K562 (cell line): Measurements from ENCODE around the gene HHIPL1. TPM values are rescaled to one million over a fixed set of nuclear protein-coding genes. Genes with fewer than 3 reads are reported as not detected.

Experiments
- ATAC-seq: fragments of 200-7000 bp; cut with Tn5 transposase; 3 replicates; pipeline ENCODE4 v1.9.1; 2020; ENCODE audit warnings: moderate library complexity
- BruUV-seq: library from RNA; stranded (reverse); fragments of 400-500 nt; replicated peaks from 2 replicates; lab custom pipeline; 2021; lab: Mats Ljungman, UMichigan
- CTCF ChIA-PET: fragments of 300-600 bp; formaldehyde crosslinking; extraction: SDS; loops from one replicate; lab custom pipeline; 2021; ENCODE audit warnings: low intra/inter-chr PET ratio; lab: Yijun Ruan, JAX
- POLR2A ChIA-PET: fragments of 300-600, 350-650 bp; sonication (Branson Sonifier 250); formaldehyde crosslinking; extraction: SDS; loops from one replicate; lab custom pipeline; 2021; ENCODE audit warnings: antibody characterized with exemption, inconsistent platforms; lab: Yijun Ruan, JAX
- DNase-seq, 4 experiments: peaks; one replicate each; pipeline versions ENCODE4 v3.0.0 to v3.0.0-alpha.2; 2011 to 2018; ENCODE audit warnings: low spot score in 3 of 4, mixed read lengths in 3 of 4; ENCODE audit errors: extremely low read depth in 1 of 4
- FAIRE-seq: peaks from 2 replicates; lab custom pipeline; 2011; peaks lifted over from hg19 to GRCh38; lab: Jason Lieb, UNC
- H2AFZ ChIP-seq: 2 replicates; pipeline ENCODE4 v1.6.0; 2011; ENCODE audit warnings: low read depth, low read length, control low read depth, inconsistent platforms
- H3K27ac ChIP-seq: fragments of 200-600 bp; 3 replicates; pipeline ENCODE4 v1.8.0; 2011; ENCODE audit warnings: low read depth, mild to moderate bottlenecking, control low read depth, inconsistent platforms, low read length, moderate library complexity, mixed read lengths; ENCODE audit errors: extremely low read depth
- H3K27me3 ChIP-seq, 2 experiments: fragments of 300-600 bp in 1 of 2; 2 replicates in 1 of 2; 3 replicates in 1 of 2; pipeline versions ENCODE4 v1.6.0 to v1.8.0; 2011; ENCODE audit warnings: inconsistent platforms in 2 of 2, low read length in 2 of 2, mild to moderate bottlenecking in 1 of 2, mixed read lengths in 1 of 2, moderate library complexity in 1 of 2; ENCODE audit not compliant: control insufficient read depth in 2 of 2, insufficient read depth in 2 of 2
- H3K36me3 ChIP-seq: fragments of 300-600 bp; 3 replicates; pipeline ENCODE4 v1.8.0; 2011; ENCODE audit warnings: mild to moderate bottlenecking, low read length, inconsistent platforms; ENCODE audit not compliant: control insufficient read depth, insufficient read depth
- H3K4me1 ChIP-seq, 2 experiments: fragments of 200-600 bp in 1 of 2; replicated peaks in 1 of 2; 2 replicates in 1 of 2; 3 replicates in 1 of 2; pipeline versions ENCODE4 v1.5.1 to v1.8.0; 2011; ENCODE audit warnings: inconsistent platforms in 2 of 2, low read length in 2 of 2, mild to moderate bottlenecking in 1 of 2, mixed read lengths in 1 of 2, moderate library complexity in 1 of 2; ENCODE audit not compliant: control insufficient read depth in 2 of 2, insufficient read depth in 2 of 2
- H3K4me2 ChIP-seq: 2 replicates; pipeline ENCODE4 v1.6.1; 2011; ENCODE audit warnings: low read length, control low read depth, inconsistent platforms, mixed read lengths; ENCODE audit not compliant: insufficient read depth
- H3K4me3 ChIP-seq: fragments of 200-600 bp; sonication (generic), shearing (Covaris generic); 2 replicates; pipeline ENCODE4 v1.5.1; 2016; ENCODE audit warnings: control low read depth, inconsistent platforms
- H3K79me2 ChIP-seq: fragments of 200-600 bp; 3 replicates; pipeline ENCODE4 v1.8.0; 2011; ENCODE audit warnings: low read length, inconsistent platforms; ENCODE audit not compliant: control insufficient read depth, insufficient read depth
- H3K9ac ChIP-seq, 2 experiments: 2 replicates each; pipeline versions ENCODE4 v1.6.0 to v1.6.1; 2011; ENCODE audit warnings: low read depth in 2 of 2, low read length in 2 of 2, control low read depth in 1 of 2, inconsistent platforms in 1 of 2, mild to moderate bottlenecking in 1 of 2, mixed read lengths in 1 of 2; ENCODE audit not compliant: insufficient read depth in 1 of 2
- H3K9me1 ChIP-seq: one replicate; pipeline ENCODE4 v1.6.0; 2011; ENCODE audit warnings: inconsistent platforms, mild to moderate bottlenecking, low read length, moderate library complexity; ENCODE audit not compliant: control insufficient read depth, insufficient read depth
- H3K9me3 ChIP-seq: replicated peaks from 2 replicates; pipeline ENCODE4 v1.5.1; 2011; ENCODE audit warnings: low read depth, low read length, inconsistent platforms; ENCODE audit not compliant: control insufficient read depth, insufficient read depth
- H4K20me1 ChIP-seq: replicated peaks from 2 replicates; pipeline ENCODE4 v1.6.1; 2011; ENCODE audit warnings: low read length, inconsistent platforms, mixed read lengths; ENCODE audit not compliant: control insufficient read depth, insufficient read depth
- ARID3A ChIP-seq: IDR thresholded peaks from 2 replicates; pipeline ENCODE4 v1.6.1; 2012; ENCODE audit warnings: low read depth, low read length, improper control_type of control experiment, borderline replicate concordance
- CBX5 ChIP-seq: IDR thresholded peaks from 2 replicates; pipeline ENCODE4 v1.6.1; 2014; ENCODE audit warnings: low read depth, borderline replicate concordance
- CBX8 ChIP-seq: fragments of 200-600 bp; sonication (generic); IDR thresholded peaks from 2 replicates; pipeline ENCODE4 v1.6.1; 2012; ENCODE audit warnings: borderline replicate concordance, mixed run types, low read depth, mild to moderate bottlenecking, moderate library complexity, mixed read lengths, low read length, control low read depth, inconsistent platforms; ENCODE audit not compliant: poor library complexity, severe bottlenecking; ENCODE audit errors: extremely low read depth
- DACH1 ChIP-seq: fragments of 450-650 bp; IDR thresholded peaks from 2 replicates; pipeline ENCODE4 v1.6.1; 2018; ENCODE audit not compliant: partially characterized antibody
- FOXA3 ChIP-seq, 2 experiments: fragments of 450-650 bp in 1 of 2; sonication (generic) in 1 of 2; formaldehyde crosslinking; IDR thresholded peaks in 1 of 2; conservative IDR thresholded peaks in 1 of 2; 2 replicates each; pipeline versions ENCODE4 v1.4.0 to v1.8.0; 2020 to 2022; ENCODE audit warnings: mild to moderate bottlenecking in 2 of 2, missing genetic modification reagents in 1 of 2
- HDGF ChIP-seq: fragments of 450-650 bp; IDR thresholded peaks from 2 replicates; pipeline ENCODE4 v1.6.1; 2016
- NBN ChIP-seq: fragments of 450-650 bp; IDR thresholded peaks from 2 replicates; pipeline ENCODE4 v1.6.1; 2016; ENCODE audit warnings: low read depth, mild to moderate bottlenecking
- NONO ChIP-seq, 2 experiments: fragments of 200-400 bp in 1 of 2; fragments of 450-650 bp in 1 of 2; formaldehyde crosslinking in 1 of 2; IDR thresholded peaks; 2 replicates each; pipeline ENCODE4 v1.6.1; 2017; ENCODE audit warnings: low read depth in 2 of 2, mild to moderate bottlenecking in 2 of 2, moderate library complexity in 2 of 2, low read length in 1 of 2
- NR3C1 ChIP-seq: sonication (generic); formaldehyde crosslinking; IDR thresholded peaks from 2 replicates; pipeline ENCODE4 v1.8.1; 2022; ENCODE audit warnings: missing genetic modification reagents
- RBM22 ChIP-seq: fragments of 200-400 bp; formaldehyde crosslinking; IDR thresholded peaks from 2 replicates; pipeline ENCODE4 v1.6.1; 2018; ENCODE audit warnings: low read length, low read depth; ENCODE audit not compliant: poor library complexity, severe bottlenecking
- RFX1 ChIP-seq: fragments of 450-650 bp; IDR thresholded peaks from 2 replicates; pipeline ENCODE4 v1.6.1; 2016; ENCODE audit warnings: mild to moderate bottlenecking, moderate library complexity
- RFX5 ChIP-seq: IDR thresholded peaks from 2 replicates; pipeline ENCODE4 v1.6.1; 2011; ENCODE audit warnings: low read depth, mild to moderate bottlenecking, improper control_type of control experiment, low read length
- SIN3A ChIP-seq, 2 experiments: fragments of 150-350 bp in 1 of 2; IDR thresholded peaks; 2 replicates each; pipeline ENCODE4 v1.6.1; 2011 to 2016; ENCODE audit warnings: borderline replicate concordance in 2 of 2, low read depth in 2 of 2, low read length in 2 of 2, mild to moderate bottlenecking in 2 of 2, moderate library complexity in 2 of 2; ENCODE audit not compliant: control insufficient read depth in 1 of 2
- SMARCA5 ChIP-seq: fragments of 450-650 bp; IDR thresholded peaks from 2 replicates; pipeline ENCODE4 v1.6.1; 2016
- TFAM ChIP-seq: fragments of 250-450 bp; sonication (Bioruptor Pico); conservative IDR thresholded peaks from 2 replicates; pipeline ENCODE4 v1.5.0; 2021; ENCODE audit warnings: mild to moderate bottlenecking, moderate library complexity
- TFAP4 ChIP-seq: sonication (generic); formaldehyde crosslinking; IDR thresholded peaks from 2 replicates; pipeline ENCODE4 v1.8.0; 2022; ENCODE audit warnings: missing genetic modification reagents, mild to moderate bottlenecking, moderate library complexity, borderline replicate concordance
- ZFP30 ChIP-seq: fragments of 250-450 bp; sonication (Bioruptor Pico); IDR thresholded peaks from 2 replicates; pipeline ENCODE4 v1.8.0; 2022; ENCODE audit warnings: moderate library complexity, mild to moderate bottlenecking, inconsistent platforms, borderline replicate concordance
- ZNF165 ChIP-seq: fragments of 250-450 bp; sonication (Bioruptor Pico); IDR thresholded peaks from 2 replicates; pipeline ENCODE4 v1.4.0; 2020; ENCODE audit warnings: borderline replicate concordance
- ZNF253 ChIP-seq: fragments of 250-450 bp; sonication (Bioruptor Pico); conservative IDR thresholded peaks from 2 replicates; pipeline ENCODE4 v1.6.1; 2021; ENCODE audit warnings: mild to moderate bottlenecking
- ZNF57 ChIP-seq: fragments of 450-650 bp; formaldehyde crosslinking; IDR thresholded peaks from 2 replicates; pipeline ENCODE4 v1.4.0; 2020; ENCODE audit warnings: mild to moderate bottlenecking, moderate library complexity
- WGBS: fragments of 100-300 bp; shearing (Covaris generic); methylation state at CpG from one replicate; pipeline ENCODE4 v1.1.6; 2016; ENCODE audit warnings: low coverage, mixed read lengths; ENCODE audit not compliant: insufficient coverage; ENCODE audit errors: missing lambda C conversion rate; 5-methylcytosine and 5-hydroxymethylcytosine counted together
- in situ Hi-C: fragments of 300-500 bp; cut with MboI; formaldehyde crosslinking; loops from 4 replicates; pipeline ENCODE4 v1.15.0; 2018; ENCODE audit warnings: inconsistent platforms, mixed read lengths
- intact Hi-C: fragments of 100-400 bp; cut with micrococcal nuclease; formaldehyde crosslinking; loops from 2 replicates; pipeline ENCODE4 v1.14.2; 2022
- polyA plus RNA-seq, 8 experiments: library from polyadenylated mRNA; depleted of rRNA in 4 of 8; stranded (reverse) in 5 of 8; unstranded in 3 of 8; fragments of >200 nt; fragmentation: Nextera tagmentation in 2 of 8; fragmentation: Illumina TruSeq in 1 of 8; extraction: Ambion mirVana in 2 of 8; extraction: Trizol in 1 of 8; gene quantifications; 2 replicates each; pipeline versions ENCODE4 v1.2.1 to v1.2.3, GENCODE V29; 2011 to 2014; ENCODE audit warnings: inconsistent platforms in 1 of 8, missing spikeins in 1 of 8
- total RNA-seq, 7 experiments: library from RNA; depleted of rRNA in 6 of 7; stranded (reverse); fragments of >200 nt in 6 of 7; fragmentation: Illumina TruSeq in 2 of 7; extraction: Trizol in 2 of 7; gene quantifications; 2 replicates each; pipeline versions ENCODE4 v1.2.1 to v1.2.3, GENCODE V29; 2011 to 2021; ENCODE audit warnings: low replicate concordance in 1 of 7

Gene HHIPL1
- total and polyA plus RNA-seq, 9 of the 15 experiments (the other 6 are each of a cell fraction or from before 2014, with no cell fraction given), result not detected

DNA sequence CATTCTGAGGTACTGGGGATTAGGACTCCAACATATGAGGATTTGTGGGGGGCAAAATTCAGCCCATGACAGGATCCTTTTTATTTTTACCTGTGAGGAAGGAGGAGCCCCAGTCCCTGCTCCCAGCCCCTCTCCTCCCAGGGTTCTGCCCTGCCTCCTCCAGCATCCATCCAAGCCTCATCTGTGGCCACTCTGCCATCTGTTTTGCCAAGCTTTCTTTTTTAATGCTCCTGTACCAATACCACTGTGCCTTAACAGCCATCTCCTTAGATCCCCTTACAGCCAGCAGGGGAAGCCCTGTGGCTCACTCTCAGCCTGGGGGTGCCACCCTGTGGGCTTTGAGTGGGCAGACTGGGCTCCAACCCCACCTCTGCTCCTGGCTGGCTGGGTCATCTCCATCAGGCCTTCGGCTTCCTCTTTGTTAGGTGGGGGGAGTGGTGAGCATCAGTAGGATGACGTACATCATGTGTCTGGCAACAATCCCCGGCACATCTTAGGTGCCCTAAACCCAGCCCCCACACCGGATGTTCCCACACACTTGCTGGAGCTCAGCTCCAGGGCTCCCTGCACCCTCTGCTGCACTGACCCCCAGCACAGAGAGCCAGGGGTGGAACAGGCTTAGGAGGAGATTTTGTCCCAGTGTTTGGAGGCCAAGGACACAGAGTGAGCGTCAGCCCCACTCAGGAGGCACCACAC is 79.4 kb downstream of the HHIPL1 start:
- CTCF ChIA-PET, result no interaction called here
- FAIRE-seq (no peak), ATAC-seq (no peak), DNase-seq (peak in 1 of 4 experiments; percentile 3)
- no peaks in the 10 kb centered on the region for H3K79me2 ChIP-seq
- no peaks in the 10 kb centered on the region for H3K36me3 ChIP-seq
- no peak for TF ChIP-seq NR3C1 (CRISPR knock-in tag)
- no peak for TF ChIP-seq SMARCA5
- TF ChIP-seq TFAM, result no peak
- no peak for TF ChIP-seq DACH1
- TF ChIP-seq CBX8, result no peak
- no peak for TF ChIP-seq RFX5
- no peak for TF ChIP-seq RFX1
- TF ChIP-seq ARID3A, result no peak
- no peak for TF ChIP-seq SIN3A (IDR thresholded peaks at IDR 0.05; ENCODE audit: borderline replicate concordance in 2 of 2, control insufficient read depth in 1 of 2, low read depth in 2 of 2, low read length in 2 of 2)
- no peak for TF ChIP-seq RBM22
- TF ChIP-seq NONO (IDR thresholded peaks at IDR 0.05; ENCODE audit: low read depth in 2 of 2, low read length in 1 of 2), result no peak
- TF ChIP-seq ZNF57, result no peak
- no peak for TF ChIP-seq CBX5
- TF ChIP-seq FOXA3 (CRISPR knock-in tag; conservative IDR thresholded peaks at IDR 0.05 in 1 of 2, IDR thresholded peaks at IDR 0.05 in 1 of 2), result no peak
- no peak for TF ChIP-seq NBN
- no peak for TF ChIP-seq ZNF165 (CRISPR knock-in tag)
- TF ChIP-seq ZFP30 (CRISPR knock-in tag), result no peak
- TF ChIP-seq HDGF, result no peak
- no peak for TF ChIP-seq ZNF253 (CRISPR knock-in tag)
- TF ChIP-seq TFAP4, result no peak
- WGBS, result 0% methylated on average over 2 of the region's 5 CpGs
- no peak overlapping the region for H3K4me2 ChIP-seq
- no peaks in the 10 kb centered on the region for H3K9me3 ChIP-seq
- H4K20me1 ChIP-seq, result no peaks in the 10 kb centered on the region
- no peaks in the 10 kb centered on the region for H3K9me1 ChIP-seq
- POLR2A ChIA-PET, result no interaction called here
- no peak overlapping the region for H3K27ac ChIP-seq
- peaks cover 0 to 8% of the 10 kb centered on the region in 2 experiments; a peak in 2 of 5 replicates for H3K4me1 ChIP-seq
- no peak overlapping the region for H2AFZ ChIP-seq
- no TSS peak for BruUV-seq
- in situ Hi-C loops (loop anchor here (10.0 kb wide), 1 partner anchor 160 kb away; no protein-coding TSS in a partner anchor), intact Hi-C loops (no loop called here)
- peaks cover 0 to 52% of the 10 kb centered on the region in 2 experiments; a peak in 3 of 5 replicates for H3K27me3 ChIP-seq
- no peak overlapping the region for H3K4me3 ChIP-seq
- H3K9ac ChIP-seq, result no peak overlapping the region
